NCI-H510A treated with DMSO at 0.1 percent for 48 hours (cell line): ENCODE data around the gene NPTX1.

Experiments
- DNase-seq: peaks from one replicate; lab custom pipeline; 2025; lab: John Stamatoyannopoulos, UW

The NPTX1 gene

DNA sequence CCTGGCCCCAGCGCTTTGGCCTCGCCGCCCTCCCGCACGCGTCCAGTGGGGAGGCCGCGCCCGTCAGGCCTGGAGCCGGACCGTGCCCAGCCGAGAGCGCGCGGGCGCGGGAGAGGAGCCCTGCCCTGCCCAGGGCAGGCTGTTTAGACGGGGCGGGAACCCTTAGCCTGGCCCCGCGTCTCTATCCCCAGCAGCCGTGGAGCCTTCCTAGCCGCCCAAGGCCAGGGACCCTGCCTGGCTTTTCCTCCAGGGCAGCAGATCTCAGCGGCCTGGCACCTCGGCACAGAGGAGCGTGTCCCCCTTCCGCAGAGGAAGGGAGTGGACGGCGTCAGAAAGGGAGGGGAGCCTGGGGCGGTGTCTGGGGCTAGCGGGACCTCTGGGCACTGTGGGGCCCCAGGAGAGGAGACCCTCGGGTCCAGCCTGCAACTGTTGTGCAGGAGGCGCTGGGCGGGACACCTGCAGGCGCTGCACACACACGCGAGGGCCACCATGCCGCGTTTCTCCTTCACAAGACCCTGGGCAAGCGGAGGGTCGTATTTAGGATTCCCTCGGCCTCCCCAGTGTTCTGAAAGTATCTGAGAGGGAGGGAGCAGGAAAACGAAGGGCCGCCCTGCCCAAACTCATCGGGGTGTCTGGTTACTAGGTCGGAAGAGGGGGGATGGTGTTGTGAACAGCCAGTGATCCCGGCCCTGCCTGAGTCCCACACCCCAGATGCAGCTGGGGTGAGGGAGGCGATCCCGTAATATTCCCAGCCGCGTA lies 2.3 kb upstream of the NPTX1 start:
- no peak for DNase-seq

GRCh38 chr17:80477647-80478478 lies 1.5 kb upstream of the NPTX1 start:
- peak; percentile 45 for DNase-seq

GRCh38 chr17:80476877-80477646 lies 655 bp upstream of the NPTX1 start:
- peak; percentile 44 for DNase-seq

DNA sequence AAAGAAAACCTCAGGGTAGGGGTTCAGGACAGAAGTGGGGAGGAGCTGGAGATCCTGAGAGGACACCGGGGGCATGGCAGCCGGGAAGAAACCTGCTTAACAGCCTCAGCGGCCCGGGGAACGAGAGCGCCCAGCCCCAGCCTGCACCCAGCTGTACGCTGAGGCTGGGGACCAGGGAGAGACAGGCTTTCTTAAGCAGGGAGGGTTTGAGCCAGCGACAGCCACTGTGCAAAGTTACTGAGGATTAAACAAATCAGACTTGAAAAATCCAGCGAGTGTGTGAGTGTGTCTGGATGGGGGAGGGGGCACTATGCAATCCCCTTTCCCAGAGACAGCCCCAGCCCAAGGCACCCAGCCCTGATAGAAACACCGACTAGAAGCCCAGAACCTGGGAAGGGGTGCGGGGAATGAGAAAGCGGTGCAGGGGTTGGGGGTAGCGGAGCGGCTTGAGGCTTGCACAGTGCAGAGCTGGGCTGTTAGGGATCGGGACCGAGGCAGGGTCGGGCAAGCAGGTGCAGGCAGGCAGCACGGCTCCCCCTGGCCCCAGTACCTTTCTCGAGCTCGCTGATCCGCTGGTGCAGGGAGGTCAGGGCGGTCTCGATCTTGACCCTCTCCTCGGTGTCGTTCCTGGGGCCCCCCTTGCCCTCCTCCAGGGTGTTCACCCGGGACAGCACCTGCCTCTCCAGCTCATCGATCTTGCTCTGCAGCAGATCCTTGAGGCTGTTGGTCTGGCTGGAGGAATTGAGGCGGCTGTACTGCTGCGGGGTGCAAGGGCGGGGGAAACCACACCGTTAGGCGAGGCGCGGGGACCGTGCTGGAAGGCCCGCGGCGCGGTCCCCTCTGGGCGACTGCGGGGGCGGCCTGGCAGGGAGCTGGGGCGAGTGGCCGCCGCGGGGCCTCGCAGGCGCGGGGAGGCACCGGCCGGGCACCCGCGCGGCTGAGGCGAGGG lies 1.2 kb downstream of the NPTX1 start:
- DNase-seq = peak; percentile 27

DNA sequence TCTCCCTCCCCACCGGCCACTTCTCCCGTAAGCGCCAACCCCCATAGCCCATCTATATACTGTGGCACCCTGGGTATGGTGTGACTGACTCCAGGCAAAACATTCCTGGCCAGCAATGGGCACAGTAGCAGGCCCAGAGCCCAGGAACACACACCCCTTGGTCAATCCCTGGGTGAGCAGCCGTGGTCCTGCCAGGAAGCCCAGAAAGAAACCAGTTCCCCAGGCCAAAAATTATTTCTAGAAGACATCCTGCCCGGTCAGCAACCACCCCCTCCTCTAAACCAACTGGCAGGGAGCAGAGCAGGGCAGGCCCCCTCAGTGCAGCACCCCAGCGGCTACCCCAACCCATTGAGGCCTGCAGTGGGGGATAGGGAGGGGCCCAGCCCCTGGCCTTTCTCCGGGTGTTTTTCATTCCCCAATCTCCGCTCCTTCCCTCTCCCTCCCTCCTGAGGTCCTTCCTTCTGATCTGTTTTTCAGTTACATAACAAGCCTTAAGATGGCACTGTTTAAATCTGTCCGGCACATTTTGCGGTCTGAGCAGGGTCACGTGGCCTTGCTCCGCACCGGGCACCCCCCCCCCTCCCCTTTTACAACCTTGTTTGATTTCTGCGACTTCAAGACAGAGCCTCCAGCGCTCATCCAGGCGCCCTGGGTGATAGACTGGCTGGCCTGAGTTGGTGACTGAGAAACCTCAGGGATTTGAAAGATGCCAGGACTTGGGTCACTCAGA lies 2.0 kb downstream of the NPTX1 start:
- peak; percentile 23 for DNase-seq

DNA sequence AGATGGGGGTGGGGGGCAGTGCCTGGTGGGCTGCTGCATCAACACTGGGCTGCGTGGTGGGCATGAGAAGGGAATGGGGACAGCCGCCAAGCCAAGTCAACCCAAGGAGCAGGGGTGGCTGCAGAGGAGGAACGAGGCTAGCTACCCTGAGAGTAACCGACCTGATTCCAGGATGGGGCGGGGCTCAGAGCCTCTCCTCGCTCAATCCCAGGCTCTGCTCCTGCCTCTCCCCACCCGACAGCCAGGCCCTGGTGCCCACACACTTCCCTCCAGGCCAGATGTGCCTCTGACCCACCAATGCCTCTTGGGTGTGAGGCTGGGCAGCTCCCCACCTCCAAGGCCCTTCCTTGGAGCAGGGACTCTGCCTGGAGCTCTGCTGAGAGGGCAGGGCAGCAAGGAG lies 2.7 kb downstream of the NPTX1 start:
- no peak for DNase-seq

DNA sequence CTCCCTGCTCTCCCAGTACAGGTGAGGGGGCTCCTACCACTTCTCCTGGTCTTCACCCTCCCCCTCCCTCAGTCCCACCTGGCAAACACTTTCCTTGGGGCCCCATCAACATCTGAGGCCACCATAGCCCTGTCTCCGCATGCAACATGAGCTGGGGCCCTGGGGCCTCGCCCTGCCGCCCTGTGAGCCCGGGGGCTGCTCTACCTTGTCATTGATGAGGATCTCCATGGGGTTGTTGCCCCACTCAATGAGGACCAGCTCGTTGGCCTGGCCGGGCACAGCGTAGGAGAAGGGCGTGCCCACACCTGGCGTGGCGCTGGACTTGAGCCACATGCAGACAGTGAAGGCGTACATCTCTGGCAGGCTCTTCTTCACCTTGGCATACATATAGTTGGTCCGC lies 3.4 kb downstream of the NPTX1 start:
- DNase-seq = no peak

- DNase-seq = no peak
These were observed 4.5 kb downstream of the NPTX1 start for GRCh38 chr17:80471922-80472321.

GRCh38 chr17:80470603-80471002 lies 5.8 kb downstream of the NPTX1 start:
- no peak for DNase-seq

DNA sequence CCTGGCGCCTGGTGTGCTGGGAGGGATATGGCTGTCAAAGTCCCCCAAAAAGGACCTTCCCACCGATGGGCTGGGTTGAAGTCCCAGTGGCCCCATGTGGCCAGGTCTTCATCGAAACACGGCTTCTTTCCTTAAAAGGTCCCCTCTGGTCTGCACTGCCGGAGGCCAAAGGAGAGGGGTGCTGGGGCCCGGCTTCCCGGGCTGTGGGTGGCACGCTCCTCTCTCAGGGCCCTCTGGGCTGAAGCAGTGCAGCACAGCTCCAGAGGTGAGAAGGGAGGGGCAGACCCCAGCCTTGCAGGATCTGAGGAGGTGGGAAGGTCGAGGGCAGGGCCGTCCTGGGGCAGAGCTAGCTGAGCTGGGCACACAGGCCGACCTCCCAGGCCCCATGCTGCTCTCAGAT lies 6.7 kb downstream of the NPTX1 start:
- no peak for DNase-seq

DNA sequence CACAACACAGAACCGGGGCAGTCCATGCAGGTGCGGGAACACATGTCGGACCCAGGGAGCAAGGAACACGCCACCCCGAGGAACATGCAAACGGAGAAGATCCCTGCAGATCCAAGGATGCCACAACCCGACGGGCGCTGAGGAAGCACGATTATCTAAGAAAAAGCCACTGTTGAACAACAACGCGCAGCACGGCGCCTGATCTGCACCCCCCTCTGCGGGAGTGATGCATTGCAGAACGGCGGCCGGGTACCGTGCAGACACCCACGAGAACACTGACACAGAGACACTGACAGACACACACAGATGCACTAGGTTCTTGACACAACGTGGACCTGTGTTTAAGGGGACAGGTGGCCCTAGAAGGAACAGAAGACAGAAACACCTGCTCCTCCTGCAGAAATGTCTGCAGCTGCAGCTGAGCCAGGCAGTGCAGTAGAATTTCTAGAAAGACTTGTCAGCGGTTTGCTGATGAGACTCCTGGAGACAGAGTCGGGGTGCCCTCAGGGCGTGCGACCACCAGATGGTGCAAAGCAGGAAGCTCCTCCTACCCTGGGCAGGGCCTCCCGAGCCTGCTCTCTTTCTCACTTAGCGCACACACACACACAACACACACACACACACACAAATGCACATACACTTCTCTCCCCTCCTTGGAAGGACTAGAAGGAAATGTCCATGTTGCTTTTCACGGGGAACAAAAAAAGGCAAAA lies 7.5 kb downstream of the NPTX1 start:
- DNase-seq = no peak

- DNase-seq = no peak
These were observed 8.2 kb downstream of the NPTX1 start for GRCh38 chr17:80468242-80468641.

DNA sequence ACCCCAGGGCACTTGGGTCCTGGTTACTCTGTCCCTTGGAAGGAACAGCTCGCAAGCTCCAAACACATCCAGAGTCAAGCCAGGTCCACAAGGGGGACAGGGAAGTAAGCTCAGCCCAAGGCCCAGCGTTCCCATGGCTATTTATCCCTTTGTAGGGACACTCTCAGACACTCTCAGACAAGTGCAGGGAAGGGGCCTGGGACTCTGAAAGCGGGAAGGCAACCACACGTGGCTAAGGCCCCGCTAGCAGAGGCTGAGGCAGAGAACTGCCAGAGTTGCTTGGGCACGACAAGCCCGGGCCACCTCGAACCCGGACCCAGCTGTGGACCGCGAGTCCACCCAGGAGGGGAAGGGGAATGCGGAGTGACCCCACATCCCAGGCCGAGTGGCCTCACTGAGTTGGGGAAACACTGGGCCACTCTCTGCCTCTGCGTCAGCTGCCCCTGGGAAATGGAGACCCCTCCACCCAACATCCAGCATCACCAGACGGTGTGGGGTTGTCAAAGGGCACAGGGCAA lies 10.2 kb downstream of the NPTX1 start:
- DNase-seq = no peak

- no peak for DNase-seq
These were observed 11.0 kb downstream of the NPTX1 start for GRCh38 chr17:80465327-80465974.

- DNase-seq = no peak
These were observed 11.9 kb downstream of the NPTX1 start for GRCh38 chr17:80464486-80464885.

GRCh38 chr17:80463784-80464400 lies 12.5 kb downstream of the NPTX1 start:
- no peak for DNase-seq

DNA sequence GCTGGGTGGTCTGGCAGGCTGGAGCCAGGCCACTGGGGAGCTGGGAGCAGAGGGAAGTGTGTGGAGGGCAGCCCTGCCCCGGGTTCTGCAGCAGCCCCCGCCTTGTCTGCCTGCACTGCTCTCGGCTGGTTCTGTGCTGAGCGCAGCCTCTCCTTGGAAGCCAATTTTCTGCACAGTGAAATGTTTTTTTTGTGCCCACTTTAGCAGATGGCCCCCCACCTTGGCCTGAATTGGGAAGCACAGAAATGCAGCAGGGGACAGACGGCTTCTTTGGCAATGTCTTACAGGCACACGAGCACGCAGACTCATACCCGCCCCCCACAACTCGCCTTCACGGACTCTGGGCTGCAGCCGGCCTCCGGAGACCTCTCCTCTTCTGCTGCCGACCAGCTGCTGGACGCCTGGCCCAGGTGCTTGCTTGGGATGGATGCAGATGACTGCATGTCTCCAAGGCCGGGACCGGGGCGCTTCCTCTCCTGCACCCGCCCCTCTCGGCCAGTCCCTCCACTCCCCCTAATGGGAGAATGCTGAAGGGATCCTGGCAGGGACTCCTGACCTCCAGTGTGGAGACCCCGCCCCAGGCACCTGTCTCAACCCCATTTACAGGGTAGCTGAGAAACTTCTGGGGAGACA lies 14.8 kb downstream of the NPTX1 start:
- no peak for DNase-seq

DNA sequence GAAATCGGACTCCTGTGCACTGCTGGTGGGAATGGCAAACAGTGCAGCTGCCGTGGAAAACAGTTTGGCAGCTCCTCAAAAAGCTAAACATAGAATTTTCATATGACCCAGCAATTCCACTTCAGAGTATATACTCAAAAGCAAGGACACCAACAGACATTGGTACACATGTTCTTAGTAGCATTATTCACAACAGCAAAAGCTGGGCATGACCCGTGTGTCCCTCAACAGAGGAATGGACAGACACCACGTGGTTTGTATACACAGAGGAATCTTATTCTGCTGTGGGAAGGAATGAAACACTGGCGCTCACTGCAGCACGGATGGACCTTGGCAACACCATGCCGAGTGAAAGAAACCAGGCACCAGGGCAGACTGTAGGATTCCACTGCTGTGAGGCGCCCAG lies 16.0 kb downstream of the NPTX1 start:
- DNase-seq = no peak
